HepG2 (cell line): ENCODE results near the gene WNT7B. TPM values are rescaled to one million over a fixed set of nuclear protein-coding genes. Genes with fewer than 3 reads are reported as not detected.

Experiments used
- ATAC-seq: fragments of 200-7000 bp; cut with Tn5 transposase; 3 replicates; pipeline ENCODE4 v1.9.1; 2020; ENCODE audit warnings: mild to moderate bottlenecking, moderate library complexity
- BruUV-seq: library from RNA; stranded (reverse); fragments of 400-500 nt; replicated peaks from 2 replicates; lab custom pipeline; 2021; lab: Mats Ljungman, UMichigan
- CTCF ChIA-PET: fragments of 300-600 bp; formaldehyde crosslinking; extraction: SDS; loops from one replicate; lab custom pipeline; 2021; ENCODE audit warnings: low total read pairs, inconsistent platforms, low intra/inter-chr PET ratio; lab: Yijun Ruan, JAX
- POLR2A ChIA-PET: fragments of 350-600 bp; sonication (Branson Sonifier 250); formaldehyde crosslinking; loops from one replicate; lab custom pipeline; 2020; ENCODE audit warnings: antibody characterized with exemption, inconsistent platforms; lab: Yijun Ruan, JAX
- DNase-seq: peaks from one replicate; pipeline ENCODE4 v3.0.0-alpha.2; 2015; ENCODE audit warnings: low spot score
- FAIRE-seq: peaks from 3 replicates; lab custom pipeline; 2011; peaks lifted over from hg19 to GRCh38; lab: Jason Lieb, UNC
- H2AFZ ChIP-seq: one replicate; pipeline ENCODE4 v1.6.1; 2011; ENCODE audit warnings: low read length, inconsistent platforms
- H3K27ac ChIP-seq: fragments of 300-600 bp; 3 replicates; pipeline ENCODE4 v1.8.0; 2011; ENCODE audit warnings: mixed run types, mild to moderate bottlenecking, mixed read lengths, low read length, inconsistent platforms; ENCODE audit not compliant: insufficient read depth; ENCODE audit errors: extremely low read length
- H3K27me3 ChIP-seq, 2 experiments: fragments of 200-600 bp in 1 of 2; 2 replicates in 1 of 2; 3 replicates in 1 of 2; pipeline versions ENCODE4 v1.6.0 to v1.8.0; 2011; ENCODE audit warnings: low read length in 2 of 2, mild to moderate bottlenecking in 2 of 2, moderate library complexity in 2 of 2, inconsistent platforms in 1 of 2; ENCODE audit not compliant: insufficient read depth in 2 of 2, control insufficient read depth in 1 of 2
- H3K36me3 ChIP-seq, 2 experiments: fragments of 200-600 bp in 1 of 2; replicated peaks in 1 of 2; 2 replicates in 1 of 2; 3 replicates in 1 of 2; pipeline versions ENCODE4 v1.5.1 to v1.8.0; 2011; ENCODE audit warnings: low read length in 2 of 2, inconsistent platforms in 1 of 2; ENCODE audit not compliant: insufficient read depth in 2 of 2, control insufficient read depth in 1 of 2
- H3K4me1 ChIP-seq: 2 replicates; pipeline ENCODE4 v1.5.1; 2012; ENCODE audit warnings: low read length, inconsistent platforms; ENCODE audit not compliant: insufficient read depth
- H3K4me2 ChIP-seq: 2 replicates; pipeline ENCODE4 v1.6.0; 2011; ENCODE audit warnings: low read depth, low read length, inconsistent platforms
- H3K4me3 ChIP-seq, 3 experiments: fragments of 200-600 bp in 1 of 3; sonication (generic), shearing (Covaris generic) in 1 of 3; replicated peaks in 1 of 3; 2 replicates each; pipeline ENCODE4 v1.5.1; 2011 to 2016; ENCODE audit warnings: low read length in 3 of 3, inconsistent platforms in 2 of 3, low read depth in 2 of 3, mild to moderate bottlenecking in 2 of 3, control low read depth in 1 of 3, mixed read lengths in 1 of 3; ENCODE audit not compliant: insufficient read depth in 1 of 3
- H3K79me2 ChIP-seq: one replicate; pipeline ENCODE4 v1.6.1; 2011; ENCODE audit warnings: low read length, inconsistent platforms; ENCODE audit not compliant: insufficient read depth
- H3K9ac ChIP-seq: 2 replicates; pipeline ENCODE4 v1.6.0; 2011; ENCODE audit warnings: mild to moderate bottlenecking, low read depth, low read length, inconsistent platforms; ENCODE audit not compliant: insufficient read depth
- H3K9me3 ChIP-seq: 2 replicates; pipeline ENCODE4 v1.5.1; 2012; ENCODE audit warnings: mild to moderate bottlenecking, low read length
- H4K20me1 ChIP-seq: 2 replicates; pipeline ENCODE4 v1.6.0; 2011; ENCODE audit warnings: inconsistent platforms, mild to moderate bottlenecking, low read length, moderate library complexity; ENCODE audit not compliant: insufficient read depth
- BRD4 ChIP-seq: sonication (generic); formaldehyde crosslinking; IDR thresholded peaks from 2 replicates; pipeline ENCODE4 v1.4.0; 2020; ENCODE audit warnings: missing genetic modification reagents
- CBFB ChIP-seq: sonication (generic); formaldehyde crosslinking; IDR thresholded peaks from 2 replicates; pipeline ENCODE4 v1.4.0; 2020; ENCODE audit warnings: missing genetic modification reagents
- RBM22 ChIP-seq: fragments of 200-400 bp; formaldehyde crosslinking; optimal IDR thresholded peaks from 2 replicates; pipeline ENCODE3; 2017; ENCODE audit warnings: mild to moderate bottlenecking, low read length, moderate library complexity
- SALL1 ChIP-seq: sonication (generic); formaldehyde crosslinking; IDR thresholded peaks from 2 replicates; pipeline ENCODE4 v1.8.0; 2022; ENCODE audit warnings: mild to moderate bottlenecking, missing genetic modification reagents
- ZFX ChIP-seq: sonication (generic); formaldehyde crosslinking; IDR thresholded peaks from 2 replicates; pipeline ENCODE4 v1.4.0; 2020; ENCODE audit warnings: mild to moderate bottlenecking, low read depth, missing genetic modification reagents, moderate library complexity
- ZNF124 ChIP-seq: sonication (generic); formaldehyde crosslinking; IDR thresholded peaks from 2 replicates; pipeline ENCODE4 v1.4.0; 2020; ENCODE audit warnings: missing genetic modification reagents
- ZNF136 ChIP-seq: sonication (generic); formaldehyde crosslinking; IDR thresholded peaks from 2 replicates; pipeline ENCODE4 v1.8.1; 2022; ENCODE audit warnings: low read depth, mild to moderate bottlenecking, moderate library complexity, missing genetic modification reagents
- ZNF205 ChIP-seq: IDR thresholded peaks from 2 replicates; pipeline ENCODE4 v1.6.1; 2018; ENCODE audit warnings: missing biosample characterization, missing genetic modification reagents
- ZNF496 ChIP-seq: sonication (generic); formaldehyde crosslinking; IDR thresholded peaks from 2 replicates; pipeline ENCODE4 v1.8.1; 2023; ENCODE audit warnings: mild to moderate bottlenecking, moderate library complexity, missing genetic modification reagents; ENCODE audit not compliant: insufficient replicate concordance
- ZNF773 ChIP-seq: sonication (generic); formaldehyde crosslinking; IDR thresholded peaks from 2 replicates; pipeline ENCODE4 v1.4.0; 2020; ENCODE audit warnings: missing genetic modification reagents, borderline replicate concordance
- WGBS: methylation state at CpG from one replicate; pipeline ENCODE4 v1.1.6; 2017; ENCODE audit warnings: low lambda C conversion rate; 5-methylcytosine and 5-hydroxymethylcytosine counted together
- in situ Hi-C: cut with HindIII; loops from 2 replicates; pipeline ENCODE4 v1.10.0; 2017; ENCODE audit warnings: low pct_unique_long_range_greater_than_20kb; ENCODE audit not compliant: extremely low pct_ligation_motif_present
- intact Hi-C: fragments of 100-400 bp; cut with micrococcal nuclease; formaldehyde crosslinking; loops from one replicate; pipeline ENCODE4 v1.10.0; 2022; ENCODE audit not compliant: unreplicated experiment
- polyA plus RNA-seq, 8 experiments: library from polyadenylated mRNA; depleted of rRNA in 3 of 8; stranded (reverse) in 7 of 8; unstranded in 1 of 8; fragments of >200 nt; fragmentation: Illumina TruSeq in 4 of 8; extraction: Trizol in 4 of 8; gene quantifications; 2 replicates each; pipeline versions ENCODE4 v1.2.1 to v1.2.3, GENCODE V29; 2011 to 2016; ENCODE audit warnings: low read depth in 4 of 8, missing spikeins in 1 of 8, mixed read lengths in 1 of 8; ENCODE audit not compliant: insufficient read depth in 1 of 8
- total RNA-seq, 5 experiments: library from RNA; depleted of rRNA; stranded (reverse); fragments of >200 nt; fragmentation: Illumina TruSeq; extraction: Trizol; gene quantifications; 2 replicates each; pipeline ENCODE4 v1.2.3, GENCODE V29; 2016; ENCODE audit warnings: low read depth in 1 of 5
- TF ChIP-seq, protein P1 (sequence below): sonication (generic); formaldehyde crosslinking; IDR thresholded peaks from 2 replicates; pipeline ENCODE4 v1.8.1; 2023; ENCODE audit warnings: mild to moderate bottlenecking, missing genetic modification reagents, borderline replicate concordance
- TF ChIP-seq, protein P2 (sequence below): sonication (generic); formaldehyde crosslinking; IDR thresholded peaks from 2 replicates; pipeline ENCODE4 v1.4.0; 2020; ENCODE audit warnings: missing genetic modification reagents
- TF ChIP-seq, protein P3 (sequence below): sonication (generic); IDR thresholded peaks from 2 replicates; pipeline ENCODE4 v1.6.1; 2016; ENCODE audit warnings: low read depth, borderline replicate concordance

Gene WNT7B
- total and polyA plus RNA-seq, 2 of the 13 experiments (the other 11 are each of a cell fraction or from before 2014, with no cell fraction given): 0.09 TPM; not detected in 1

DNA sequence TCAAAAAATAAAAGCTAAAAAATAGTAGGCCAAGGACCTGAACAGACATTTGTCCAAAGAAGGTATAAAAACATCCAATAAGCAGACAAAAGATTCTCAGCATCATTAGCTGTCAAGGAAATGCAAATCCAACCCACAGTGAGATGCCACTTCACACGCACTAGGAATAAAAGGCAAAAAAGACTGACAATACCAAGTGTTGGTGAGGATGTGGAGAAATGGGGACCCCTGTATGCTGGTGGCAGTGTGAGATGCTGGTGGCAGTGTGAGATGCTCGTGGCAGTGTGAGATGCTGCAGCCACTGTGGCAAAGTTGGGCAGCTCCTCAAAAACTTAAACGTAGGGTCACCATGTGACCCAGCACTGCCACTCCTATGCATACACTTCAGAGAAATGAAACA lies 38.0 kb downstream of the WNT7B start:
- in situ Hi-C loops (no loop called here), intact Hi-C loops (no loop called here)
- no peak for DNase-seq
- BruUV-seq: no TSS peak
- CTCF ChIA-PET: no interaction called here
- Histone ChIP-seq H3K9ac (no peak overlapping the region), H3K9me3 (no peaks in the 10 kb centered on the region), H3K27me3 (peaks cover 15 to 65% of the 10 kb centered on the region in 2 experiments), H3K27ac (no peak overlapping the region), H4K20me1 (no peaks in the 10 kb centered on the region; the same call in 1 of the 2 replicates), H3K79me2 (no peaks in the 10 kb centered on the region), H3K4me2 (no peak overlapping the region), H3K36me3 (no peaks in the 10 kb centered on the region), H2AFZ (no peak overlapping the region), H3K4me3 (no peak overlapping the region), H3K4me1 (peaks cover 10% of the 10 kb centered on the region)
- WGBS: 23% methylated on average over 3 of the region's 3 CpGs
- no peak for ATAC-seq
- FAIRE-seq: no peak
- TF ChIP-seq RBM22 (no peak), ZNF136 (CRISPR knock-in tag) (no peak), BRD4 (CRISPR knock-in tag) (no peak), ZNF205 (no peak), ZNF496 (CRISPR knock-in tag) (no peak)
- TF ChIP-seq, protein P1, sequence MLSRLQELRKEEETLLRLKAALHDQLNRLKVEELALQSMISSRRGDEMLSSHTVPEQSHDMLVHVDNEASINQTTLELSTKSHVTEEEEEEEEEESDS (CRISPR knock-in tag): no peak
- TF ChIP-seq, all 625 proteins: peak for 0
- POLR2A ChIA-PET: no interaction called here

DNA sequence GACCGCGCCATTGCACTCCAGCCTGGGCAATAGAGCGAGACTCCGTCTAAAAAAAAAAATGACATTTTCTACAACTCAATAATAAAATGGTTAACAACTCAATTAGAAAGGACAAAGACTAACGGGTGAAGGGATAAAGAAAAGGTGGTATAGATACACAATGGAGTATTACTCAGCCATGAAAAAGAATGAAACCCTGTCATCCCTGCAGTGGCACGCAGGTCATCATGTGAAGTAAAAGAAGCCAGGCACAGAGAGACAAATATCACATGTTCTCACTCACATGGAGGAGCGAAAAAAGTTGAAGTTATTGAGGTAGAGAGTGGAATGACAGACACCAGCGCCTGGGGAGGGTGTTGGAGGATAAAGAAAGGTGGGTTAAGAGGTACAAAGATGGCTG lies 39.0 kb downstream of the WNT7B start:
- H3K4me3 ChIP-seq: no peak overlapping the region
- H3K79me2 ChIP-seq: no peaks in the 10 kb centered on the region
- ChIA-PET CTCF (no interaction called here), POLR2A (no interaction called here)
- no peak overlapping the region for H3K27ac ChIP-seq
- H3K4me1 ChIP-seq: peaks cover 10% of the 10 kb centered on the region
- BruUV-seq: no TSS peak
- 43% methylated on average over 8 of the region's 8 CpGs for WGBS
- DNase-seq: no peak
- no peak overlapping the region for H2AFZ ChIP-seq
- in situ Hi-C loops: no loop called here
- FAIRE-seq: no peak
- no peak for ATAC-seq
- no peaks in the 10 kb centered on the region for H3K9me3 ChIP-seq
- no peaks in the 10 kb centered on the region for H3K36me3 ChIP-seq
- no peak overlapping the region for H3K9ac ChIP-seq
- no peak overlapping the region for H3K4me2 ChIP-seq
- H4K20me1 ChIP-seq: no peaks in the 10 kb centered on the region; the same call in 1 of the 2 replicates
- peaks cover 15 to 70% of the 10 kb centered on the region in 2 experiments for H3K27me3 ChIP-seq
- intact Hi-C loops: no loop called here
- TF ChIP-seq, protein P2, sequence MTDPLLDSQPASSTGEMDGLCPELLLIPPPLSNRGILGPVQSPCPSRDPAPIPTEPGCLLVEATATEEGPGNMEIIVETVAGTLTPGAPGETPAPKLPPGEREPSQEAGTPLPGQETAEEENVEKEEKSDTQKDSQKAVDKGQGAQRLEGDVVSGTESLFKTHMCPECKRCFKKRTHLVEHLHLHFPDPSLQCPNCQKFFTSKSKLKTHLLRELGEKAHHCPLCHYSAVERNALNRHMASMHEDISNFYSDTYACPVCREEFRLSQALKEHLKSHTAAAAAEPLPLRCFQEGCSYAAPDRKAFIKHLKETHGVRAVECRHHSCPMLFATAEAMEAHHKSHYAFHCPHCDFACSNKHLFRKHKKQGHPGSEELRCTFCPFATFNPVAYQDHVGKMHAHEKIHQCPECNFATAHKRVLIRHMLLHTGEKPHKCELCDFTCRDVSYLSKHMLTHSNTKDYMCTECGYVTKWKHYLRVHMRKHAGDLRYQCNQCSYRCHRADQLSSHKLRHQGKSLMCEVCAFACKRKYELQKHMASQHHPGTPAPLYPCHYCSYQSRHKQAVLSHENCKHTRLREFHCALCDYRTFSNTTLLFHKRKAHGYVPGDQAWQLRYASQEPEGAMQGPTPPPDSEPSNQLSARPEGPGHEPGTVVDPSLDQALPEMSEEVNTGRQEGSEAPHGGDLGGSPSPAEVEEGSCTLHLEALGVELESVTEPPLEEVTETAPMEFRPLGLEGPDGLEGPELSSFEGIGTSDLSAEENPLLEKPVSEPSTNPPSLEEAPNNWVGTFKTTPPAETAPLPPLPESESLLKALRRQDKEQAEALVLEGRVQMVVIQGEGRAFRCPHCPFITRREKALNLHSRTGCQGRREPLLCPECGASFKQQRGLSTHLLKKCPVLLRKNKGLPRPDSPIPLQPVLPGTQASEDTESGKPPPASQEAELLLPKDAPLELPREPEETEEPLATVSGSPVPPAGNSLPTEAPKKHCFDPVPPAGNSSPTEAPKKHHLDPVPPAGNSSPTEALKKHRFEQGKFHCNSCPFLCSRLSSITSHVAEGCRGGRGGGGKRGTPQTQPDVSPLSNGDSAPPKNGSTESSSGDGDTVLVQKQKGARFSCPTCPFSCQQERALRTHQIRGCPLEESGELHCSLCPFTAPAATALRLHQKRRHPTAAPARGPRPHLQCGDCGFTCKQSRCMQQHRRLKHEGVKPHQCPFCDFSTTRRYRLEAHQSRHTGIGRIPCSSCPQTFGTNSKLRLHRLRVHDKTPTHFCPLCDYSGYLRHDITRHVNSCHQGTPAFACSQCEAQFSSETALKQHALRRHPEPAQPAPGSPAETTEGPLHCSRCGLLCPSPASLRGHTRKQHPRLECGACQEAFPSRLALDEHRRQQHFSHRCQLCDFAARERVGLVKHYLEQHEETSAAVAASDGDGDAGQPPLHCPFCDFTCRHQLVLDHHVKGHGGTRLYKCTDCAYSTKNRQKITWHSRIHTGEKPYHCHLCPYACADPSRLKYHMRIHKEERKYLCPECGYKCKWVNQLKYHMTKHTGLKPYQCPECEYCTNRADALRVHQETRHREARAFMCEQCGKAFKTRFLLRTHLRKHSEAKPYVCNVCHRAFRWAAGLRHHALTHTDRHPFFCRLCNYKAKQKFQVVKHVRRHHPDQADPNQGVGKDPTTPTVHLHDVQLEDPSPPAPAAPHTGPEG (CRISPR knock-in tag): no peak
- no peak for TF ChIP-seq SALL1
- TF ChIP-seq CBFB: no peak
- no peak for TF ChIP-seq ZFX (CRISPR knock-in tag)
- TF ChIP-seq, protein P3, sequence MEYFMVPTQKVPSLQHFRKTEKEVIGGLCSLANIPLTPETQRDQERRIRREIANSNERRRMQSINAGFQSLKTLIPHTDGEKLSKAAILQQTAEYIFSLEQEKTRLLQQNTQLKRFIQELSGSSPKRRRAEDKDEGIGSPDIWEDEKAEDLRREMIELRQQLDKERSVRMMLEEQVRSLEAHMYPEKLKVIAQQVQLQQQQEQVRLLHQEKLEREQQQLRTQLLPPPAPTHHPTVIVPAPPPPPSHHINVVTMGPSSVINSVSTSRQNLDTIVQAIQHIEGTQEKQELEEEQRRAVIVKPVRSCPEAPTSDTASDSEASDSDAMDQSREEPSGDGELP: no peak
- TF ChIP-seq ZNF124 (CRISPR knock-in tag): no peak
- TF ChIP-seq ZNF773 (CRISPR knock-in tag): no peak
